Heart left ventricle (tissue), 13 donors: ENCODE results near the gene IWS1.

Source experiments
- CTCF ChIP-seq, 12 donors: fragments of 200-600 bp; sonication (generic) in 4 of 12; IDR thresholded peaks; one replicate each; pipeline versions ENCODE4 v1.5.0 to v1.8.0; 2018 to 2022; ENCODE audit warnings: antibody characterized with exemption in 12 of 12, mild to moderate bottlenecking in 5 of 12
- POLR2A ChIP-seq, 2 donors: fragments of 450-650 bp; IDR thresholded peaks; one replicate each; pipeline ENCODE4 v1.6.1; 2017; ENCODE audit warnings: antibody characterized with exemption in 2 of 2, mild to moderate bottlenecking in 2 of 2, moderate library complexity in 2 of 2
- donor health status: ischemic (EF 13 %, LVEDD 7.1; RV severe dilation, severe dysfunction).
- donor health status: DM: no; HTN: yes; CAD: no.
- donor health status: DM: no; HTN: no; CAD: no.
- donor health status: ischemic (EF 25% LVEDD 6.9; RV normal size, moderate dysfunction).
- donor health status: ischemic (EF 25% LVEDD 5.7; RV mildly dilated, moderate dysfunction).
- donor health status: ischemic (EF 35%, LVEDD 5.7; RV mildly dilated, moderate dysfunction).
- donor health status: nonischemic (EF 11% LVEDD 7.7; RV severe dilation, severe dysfunction).
- donor health status: DM: yes; HTN: yes; CAD: no.
- donor health status: PGD.
- donor health status: ischemic (EF 29% LVEDD 5.4; RV normal size, mild dysfunction).
- donor health status: nonischemic (EF 23%, LVEDD 6.1; RV moderate dilation, normal function).

- no peak for TF ChIP-seq POLR2A (IDR thresholded peaks at IDR 0.05)
- TF ChIP-seq CTCF (IDR thresholded peaks at IDR 0.05), result no peak
Measured at GRCh38 chr2:127515383-127515915, 10.8 kb downstream of the IWS1 start.
